H1 (cell line): ENCODE data around the gene RPL32.
"Not testable (repeated sequence)": the region's sequence is repeated elsewhere in the genome, so short reads cannot be mapped to it uniquely, and the experiment has no call there.

Experiments
- BCL11A ChIP-seq, 2 experiments: IDR thresholded peaks; one replicate each; pipeline ENCODE4 v1.6.1; 2011; ENCODE audit warnings: low read depth in 2 of 2, low read length in 2 of 2, mild to moderate bottlenecking in 2 of 2
- BRCA1 ChIP-seq: IDR thresholded peaks from 2 replicates; pipeline ENCODE4 v1.6.1; 2012; ENCODE audit warnings: low read depth, low read length, improper control_type of control experiment
- EP300 ChIP-seq, 2 experiments: IDR thresholded peaks; 1 replicate in 1 of 2; 2 replicates in 1 of 2; pipeline ENCODE4 v1.6.1; 2011 to 2012; ENCODE audit warnings: low read depth in 2 of 2, low read length in 2 of 2, mild to moderate bottlenecking in 2 of 2, borderline replicate concordance in 1 of 2, inconsistent platforms in 1 of 2, moderate library complexity in 1 of 2
- EZH2 ChIP-seq: fragments of 200-600 bp; sonication (generic); IDR thresholded peaks from 2 replicates; pipeline ENCODE4 v1.7.1; 2012; ENCODE audit warnings: low read depth, mild to moderate bottlenecking, moderate library complexity, low read length, inconsistent platforms; ENCODE audit not compliant: severe bottlenecking
- GABPA ChIP-seq: IDR thresholded peaks from 2 replicates; pipeline ENCODE4 v1.6.1; 2011; ENCODE audit warnings: mild to moderate bottlenecking, low read length, moderate library complexity, borderline replicate concordance; ENCODE audit not compliant: insufficient read depth
- POLR2A ChIP-seq, 2 experiments: IDR thresholded peaks; 1 replicate in 1 of 2; 2 replicates in 1 of 2; pipeline ENCODE4 v1.6.1; 2011; ENCODE audit warnings: low read depth in 2 of 2, low read length in 2 of 2, mild to moderate bottlenecking in 2 of 2; ENCODE audit errors: control extremely low read depth in 1 of 2
- POLR2AphosphoS5 ChIP-seq: IDR thresholded peaks from 2 replicates; pipeline ENCODE4 v1.6.1; 2011; ENCODE audit warnings: low read depth, low read length
- RFX5 ChIP-seq: IDR thresholded peaks from 2 replicates; pipeline ENCODE4 v1.6.1; 2011; ENCODE audit warnings: low read depth, low read length, improper control_type of control experiment, borderline replicate concordance
- SIX5 ChIP-seq: IDR thresholded peaks from 2 replicates; pipeline ENCODE4 v1.6.1; 2011; ENCODE audit warnings: mild to moderate bottlenecking, low read depth, low read length
- SRF ChIP-seq: IDR thresholded peaks from 2 replicates; pipeline ENCODE4 v1.6.1; 2011; ENCODE audit warnings: mild to moderate bottlenecking, low read depth, low read length, moderate library complexity
- ZNF274 ChIP-seq: IDR thresholded peaks from 2 replicates; pipeline ENCODE4 v1.7.0; 2012; ENCODE audit warnings: low read length, borderline replicate concordance; ENCODE audit errors: extremely low read depth
- TF ChIP-seq, protein P1 (sequence below), 3 experiments: IDR thresholded peaks; 1 replicate in 2 of 3; 2 replicates in 1 of 3; pipeline versions ENCODE4 v1.5.1 to v1.6.1; 2011; ENCODE audit warnings: low read length in 3 of 3, mild to moderate bottlenecking in 3 of 3, inconsistent platforms in 2 of 3, low read depth in 1 of 3, moderate library complexity in 1 of 3; ENCODE audit not compliant: insufficient read depth in 1 of 3; ENCODE audit errors: control extremely low read depth in 1 of 3
- TF ChIP-seq, protein P2 (sequence below): IDR thresholded peaks from 2 replicates; pipeline ENCODE4 v1.6.1; 2011; ENCODE audit warnings: low read depth, mild to moderate bottlenecking, low read length; ENCODE audit not compliant: insufficient read depth

GRCh38 chr3:12878758-12879157 is 37.4 kb upstream of the RPL32 start:
- not testable (repeated sequence) for TF ChIP-seq RFX5; POLR2AphosphoS5; GABPA; ZNF274; POLR2A (IDR thresholded peaks at IDR 0.05; ENCODE audit: control extremely low read depth in 1 of 2, low read depth in 2 of 2, low read length in 2 of 2); SIX5; SRF; EZH2; BRCA1; EP300 (IDR thresholded peaks at IDR 0.05; ENCODE audit: borderline replicate concordance in 1 of 2, low read depth in 2 of 2, low read length in 2 of 2); BCL11A (IDR thresholded peaks at IDR 0.05; ENCODE audit: low read depth in 2 of 2, low read length in 2 of 2)
- TF ChIP-seq, protein P1, sequence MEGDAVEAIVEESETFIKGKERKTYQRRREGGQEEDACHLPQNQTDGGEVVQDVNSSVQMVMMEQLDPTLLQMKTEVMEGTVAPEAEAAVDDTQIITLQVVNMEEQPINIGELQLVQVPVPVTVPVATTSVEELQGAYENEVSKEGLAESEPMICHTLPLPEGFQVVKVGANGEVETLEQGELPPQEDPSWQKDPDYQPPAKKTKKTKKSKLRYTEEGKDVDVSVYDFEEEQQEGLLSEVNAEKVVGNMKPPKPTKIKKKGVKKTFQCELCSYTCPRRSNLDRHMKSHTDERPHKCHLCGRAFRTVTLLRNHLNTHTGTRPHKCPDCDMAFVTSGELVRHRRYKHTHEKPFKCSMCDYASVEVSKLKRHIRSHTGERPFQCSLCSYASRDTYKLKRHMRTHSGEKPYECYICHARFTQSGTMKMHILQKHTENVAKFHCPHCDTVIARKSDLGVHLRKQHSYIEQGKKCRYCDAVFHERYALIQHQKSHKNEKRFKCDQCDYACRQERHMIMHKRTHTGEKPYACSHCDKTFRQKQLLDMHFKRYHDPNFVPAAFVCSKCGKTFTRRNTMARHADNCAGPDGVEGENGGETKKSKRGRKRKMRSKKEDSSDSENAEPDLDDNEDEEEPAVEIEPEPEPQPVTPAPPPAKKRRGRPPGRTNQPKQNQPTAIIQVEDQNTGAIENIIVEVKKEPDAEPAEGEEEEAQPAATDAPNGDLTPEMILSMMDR (IDR thresholded peaks at IDR 0.05; ENCODE audit: control extremely low read depth in 1 of 3, insufficient read depth in 1 of 3, low read depth in 1 of 3, low read length in 3 of 3), result not testable (repeated sequence)
- TF ChIP-seq, protein P2, sequence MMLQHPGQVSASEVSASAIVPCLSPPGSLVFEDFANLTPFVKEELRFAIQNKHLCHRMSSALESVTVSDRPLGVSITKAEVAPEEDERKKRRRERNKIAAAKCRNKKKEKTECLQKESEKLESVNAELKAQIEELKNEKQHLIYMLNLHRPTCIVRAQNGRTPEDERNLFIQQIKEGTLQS, result not testable (repeated sequence)
